Measurements from ENCODE around the gene PKHD1.

GRCh38 chr6:52055451-52055850, 32.0 kb downstream of the PKHD1 start:
- TF ChIP-seq, protein P1, sequence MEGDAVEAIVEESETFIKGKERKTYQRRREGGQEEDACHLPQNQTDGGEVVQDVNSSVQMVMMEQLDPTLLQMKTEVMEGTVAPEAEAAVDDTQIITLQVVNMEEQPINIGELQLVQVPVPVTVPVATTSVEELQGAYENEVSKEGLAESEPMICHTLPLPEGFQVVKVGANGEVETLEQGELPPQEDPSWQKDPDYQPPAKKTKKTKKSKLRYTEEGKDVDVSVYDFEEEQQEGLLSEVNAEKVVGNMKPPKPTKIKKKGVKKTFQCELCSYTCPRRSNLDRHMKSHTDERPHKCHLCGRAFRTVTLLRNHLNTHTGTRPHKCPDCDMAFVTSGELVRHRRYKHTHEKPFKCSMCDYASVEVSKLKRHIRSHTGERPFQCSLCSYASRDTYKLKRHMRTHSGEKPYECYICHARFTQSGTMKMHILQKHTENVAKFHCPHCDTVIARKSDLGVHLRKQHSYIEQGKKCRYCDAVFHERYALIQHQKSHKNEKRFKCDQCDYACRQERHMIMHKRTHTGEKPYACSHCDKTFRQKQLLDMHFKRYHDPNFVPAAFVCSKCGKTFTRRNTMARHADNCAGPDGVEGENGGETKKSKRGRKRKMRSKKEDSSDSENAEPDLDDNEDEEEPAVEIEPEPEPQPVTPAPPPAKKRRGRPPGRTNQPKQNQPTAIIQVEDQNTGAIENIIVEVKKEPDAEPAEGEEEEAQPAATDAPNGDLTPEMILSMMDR (IDR thresholded peaks at IDR 0.05; ENCODE audit: insufficient read depth, low read length), result no peak
- TF ChIP-seq POLR2AphosphoS5 (IDR thresholded peaks at IDR 0.05; ENCODE audit: low read depth), result no peak
- no peak for TF ChIP-seq GABPA (IDR thresholded peaks at IDR 0.05; ENCODE audit: low read depth)
- no peak for TF ChIP-seq REST (IDR thresholded peaks at IDR 0.05; ENCODE audit: insufficient replicate concordance, low read depth)
- TF ChIP-seq SPI1 (IDR thresholded peaks at IDR 0.05; ENCODE audit: borderline replicate concordance, low read depth), result no peak

Measured in HL-60 (cell line).